HCT116 (cell line): Measurements from ENCODE around the gene AP4M1.

Experiments
- ATF3 ChIP-seq: IDR thresholded peaks from 2 replicates; pipeline ENCODE4 v1.6.1; 2012
- CTCF ChIP-seq, 3 experiments: fragments of 200-600 bp in 1 of 3; sonication (generic) in 1 of 3; IDR thresholded peaks in 2 of 3; conservative IDR thresholded peaks in 1 of 3; 2 replicates each; pipeline ENCODE4 v1.5.1; 2012 to 2017; ENCODE audit warnings: low read depth in 2 of 3, low read length in 2 of 3, antibody characterized with exemption in 1 of 3, borderline replicate concordance in 1 of 3, control low read depth in 1 of 3, mild to moderate bottlenecking in 1 of 3, mixed read lengths in 1 of 3, mixed run types in 1 of 3, moderate library complexity in 1 of 3; ENCODE audit not compliant: insufficient read depth in 1 of 3
- ELF1 ChIP-seq: IDR thresholded peaks from 2 replicates; pipeline ENCODE4 v1.6.1; 2012; ENCODE audit warnings: low read depth, borderline replicate concordance
- EZH2 ChIP-seq: fragments of 200-600 bp; sonication (generic); IDR thresholded peaks from 2 replicates; pipeline ENCODE4 v1.6.1; 2017; ENCODE audit warnings: antibody characterized with exemption, mixed run types
- FOSL1 ChIP-seq: IDR thresholded peaks from 2 replicates; pipeline ENCODE4 v1.6.1; 2012; ENCODE audit warnings: low read depth
- JUND ChIP-seq: IDR thresholded peaks from 2 replicates; pipeline ENCODE4 v1.6.1; 2012
- MAX ChIP-seq: IDR thresholded peaks from 2 replicates; pipeline ENCODE4 v1.6.1; 2012
- POLR2A ChIP-seq: IDR thresholded peaks from 2 replicates; pipeline ENCODE4 v1.7.0; 2011; ENCODE audit warnings: borderline replicate concordance; ENCODE audit not compliant: insufficient read depth, insufficient read length; ENCODE audit errors: extremely low read depth
- POLR2AphosphoS5 ChIP-seq: IDR thresholded peaks from 2 replicates; pipeline ENCODE4 v1.6.1; 2011; ENCODE audit warnings: mild to moderate bottlenecking, low read depth, low read length, moderate library complexity
- SIN3A ChIP-seq: IDR thresholded peaks from 2 replicates; pipeline ENCODE4 v1.6.1; 2012; ENCODE audit warnings: low read depth
- YY1 ChIP-seq: IDR thresholded peaks from 2 replicates; pipeline ENCODE4 v1.6.1; 2011; ENCODE audit warnings: low read length, low read depth, moderate library complexity, mild to moderate bottlenecking; ENCODE audit not compliant: insufficient replicate concordance; ENCODE audit errors: extremely low read depth
- ZNF274 ChIP-seq: fragments of 200-500 bp; sonication (Bioruptor generic); IDR thresholded peaks from 2 replicates; pipeline ENCODE4 v1.6.1; 2014; ENCODE audit warnings: mild to moderate bottlenecking, low read depth, low read length, inconsistent platforms

GRCh38 chr7:100079024-100079560 is 22.4 kb upstream of the AP4M1 start:
- no peak for TF ChIP-seq CTCF (IDR thresholded peaks at IDR 0.05 in 2 of 3, conservative IDR thresholded peaks at IDR 0.05 in 1 of 3; ENCODE audit: borderline replicate concordance in 1 of 3, insufficient read depth in 1 of 3, low read depth in 2 of 3, low read length in 2 of 3)
- TF ChIP-seq SIN3A: no peak
- TF ChIP-seq POLR2A: no peak
- no peak for TF ChIP-seq JUND
- no peak for TF ChIP-seq POLR2AphosphoS5
- TF ChIP-seq ZNF274: no peak
- no peak for TF ChIP-seq EZH2
- no peak for TF ChIP-seq ELF1
- TF ChIP-seq MAX: no peak
- no peak for TF ChIP-seq FOSL1
- TF ChIP-seq YY1: no peak
- no peak for TF ChIP-seq ATF3
